HUES64 (cell line): Measurements from ENCODE around the gene COL5A1.

Experiments used
- H3K27ac ChIP-seq: 2 replicates; pipeline ENCODE4 v1.7.0; 2013; ENCODE audit warnings: low read depth, low read length, inconsistent platforms
- H3K27me3 ChIP-seq: 2 replicates; pipeline ENCODE4 v1.6.1; 2013; ENCODE audit warnings: mild to moderate bottlenecking, low read length; ENCODE audit not compliant: insufficient read depth
- H3K36me3 ChIP-seq: 2 replicates; pipeline ENCODE4 v1.6.1; 2013; ENCODE audit warnings: mild to moderate bottlenecking, low read length; ENCODE audit not compliant: insufficient read depth
- H3K4me1 ChIP-seq: 2 replicates; pipeline ENCODE4 v1.6.1; 2013; ENCODE audit warnings: mild to moderate bottlenecking, low read length, moderate library complexity; ENCODE audit not compliant: insufficient read depth
- H3K4me3 ChIP-seq: 2 replicates; pipeline ENCODE4 v1.5.1; 2013; ENCODE audit warnings: mild to moderate bottlenecking, low read length, moderate library complexity
- H3K9ac ChIP-seq: 2 replicates; pipeline ENCODE4 v1.6.1; 2013; ENCODE audit warnings: mild to moderate bottlenecking, low read depth, low read length
- H3K9me3 ChIP-seq: 2 replicates; pipeline ENCODE4 v1.6.1; 2013; ENCODE audit warnings: low read depth, low read length; ENCODE audit not compliant: insufficient read depth
- WGBS: fragments of 150-250, 120-280 bp; methylation state at CpG from one replicate; pipeline ENCODE4 v1.1.7; 2013; ENCODE audit warnings: missing lambda C conversion rate; 5-methylcytosine and 5-hydroxymethylcytosine counted together

Gene COL5A1

GRCh38 chr9:134620751-134621557, 20.6 kb upstream of the COL5A1 start:
- Histone ChIP-seq H3K27me3 (no peaks in the 10 kb centered on the region; the same call in 1 of the 2 replicates), H3K4me1 (peaks cover 12% of the 10 kb centered on the region), H3K27ac (no peak overlapping the region), H3K36me3 (no peaks in the 10 kb centered on the region), H3K9me3 (no peaks in the 10 kb centered on the region), H3K9ac (no peak overlapping the region), H3K4me3 (no peak overlapping the region)
- WGBS: 90% methylated on average over 21 of the region's 21 CpGs

GRCh38 chr9:134621558-134622110, 20.0 kb upstream of the COL5A1 start:
- Histone ChIP-seq H3K9ac (no peak overlapping the region), H3K9me3 (no peaks in the 10 kb centered on the region), H3K27me3 (no peaks in the 10 kb centered on the region; the same call in 1 of the 2 replicates), H3K36me3 (no peaks in the 10 kb centered on the region), H3K27ac (no peak overlapping the region), H3K4me1 (peaks cover 17% of the 10 kb centered on the region), H3K4me3 (no peak overlapping the region)
- WGBS: 93% methylated on average over 12 of the region's 12 CpGs

DNA sequence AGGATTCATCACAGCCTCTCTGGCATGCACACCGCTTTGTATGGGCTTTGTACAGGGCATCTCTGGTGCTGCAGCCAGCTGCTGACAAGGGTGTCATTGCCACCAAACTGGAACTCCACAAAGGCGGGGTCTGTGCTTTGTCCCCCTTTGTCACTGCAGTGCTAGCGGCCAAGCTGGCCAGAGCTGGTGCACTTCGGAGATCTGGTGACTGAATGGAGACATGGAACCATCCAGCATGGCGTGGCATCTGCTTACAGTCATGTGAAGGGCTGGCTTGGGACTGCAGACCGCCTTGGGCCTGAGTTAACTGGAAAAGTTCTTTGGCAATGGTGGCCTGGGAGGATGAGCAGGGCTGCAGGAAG, 18.7 kb upstream of the COL5A1 start:
- no peak overlapping the region for H3K4me3 ChIP-seq
- H3K27me3 ChIP-seq: no peaks in the 10 kb centered on the region; the same call in 1 of the 2 replicates
- H3K36me3 ChIP-seq: no peaks in the 10 kb centered on the region
- no peak overlapping the region for H3K27ac ChIP-seq
- H3K9ac ChIP-seq: no peak overlapping the region
- 90% methylated on average over 6 of the region's 6 CpGs for WGBS
- no peaks in the 10 kb centered on the region for H3K9me3 ChIP-seq
- peaks cover 17% of the 10 kb centered on the region for H3K4me1 ChIP-seq

- H3K27ac ChIP-seq: no peak overlapping the region
- no peaks in the 10 kb centered on the region for H3K36me3 ChIP-seq
- WGBS: 93% methylated on average over 29 of the region's 29 CpGs
- H3K4me3 ChIP-seq: no peak overlapping the region
- no peaks in the 10 kb centered on the region for H3K9me3 ChIP-seq
- H3K27me3 ChIP-seq: no peaks in the 10 kb centered on the region
- H3K4me1 ChIP-seq: peaks cover 17% of the 10 kb centered on the region
- no peak overlapping the region for H3K9ac ChIP-seq
Measured at GRCh38 chr9:134623258-134624066, 18.1 kb upstream of the COL5A1 start.

DNA sequence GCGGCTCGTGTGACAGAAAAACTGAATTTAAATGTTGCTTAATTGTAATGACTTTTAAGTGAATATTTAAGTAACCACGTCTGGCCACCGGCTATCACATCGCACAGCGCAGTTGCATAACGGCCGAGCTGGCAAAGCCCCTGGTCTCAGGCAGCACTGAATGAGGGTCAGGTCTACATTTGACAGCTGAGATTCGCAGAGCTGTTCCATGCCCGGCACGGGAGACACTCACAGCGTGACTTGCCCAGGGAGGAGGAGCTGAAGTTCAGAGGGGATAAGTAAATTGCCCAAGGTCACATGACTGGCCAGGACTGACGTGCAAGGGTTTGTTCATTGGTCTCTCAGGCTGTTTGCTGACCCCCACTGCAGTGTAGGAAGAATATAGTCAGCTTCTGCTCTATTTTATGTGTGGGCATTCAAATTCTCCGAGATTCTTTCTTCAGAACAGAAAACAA, 17.4 kb upstream of the COL5A1 start:
- Histone ChIP-seq H3K27me3 (no peaks in the 10 kb centered on the region), H3K4me1 (peaks cover 17% of the 10 kb centered on the region), H3K9ac (no peak overlapping the region), H3K9me3 (no peaks in the 10 kb centered on the region), H3K27ac (no peak overlapping the region), H3K4me3 (no peak overlapping the region), H3K36me3 (no peaks in the 10 kb centered on the region)
- WGBS: 86% methylated on average over 14 of the region's 14 CpGs

- Histone ChIP-seq H3K27me3 (no peaks in the 10 kb centered on the region), H3K36me3 (no peaks in the 10 kb centered on the region), H3K9ac (no peak overlapping the region), H3K4me3 (no peak overlapping the region), H3K4me1 (peaks cover 17% of the 10 kb centered on the region), H3K27ac (no peak overlapping the region), H3K9me3 (no peaks in the 10 kb centered on the region)
- WGBS: 87% methylated on average over 7 of the region's 7 CpGs
Measured at GRCh38 chr9:134624621-134625181, 16.9 kb upstream of the COL5A1 start.

DNA sequence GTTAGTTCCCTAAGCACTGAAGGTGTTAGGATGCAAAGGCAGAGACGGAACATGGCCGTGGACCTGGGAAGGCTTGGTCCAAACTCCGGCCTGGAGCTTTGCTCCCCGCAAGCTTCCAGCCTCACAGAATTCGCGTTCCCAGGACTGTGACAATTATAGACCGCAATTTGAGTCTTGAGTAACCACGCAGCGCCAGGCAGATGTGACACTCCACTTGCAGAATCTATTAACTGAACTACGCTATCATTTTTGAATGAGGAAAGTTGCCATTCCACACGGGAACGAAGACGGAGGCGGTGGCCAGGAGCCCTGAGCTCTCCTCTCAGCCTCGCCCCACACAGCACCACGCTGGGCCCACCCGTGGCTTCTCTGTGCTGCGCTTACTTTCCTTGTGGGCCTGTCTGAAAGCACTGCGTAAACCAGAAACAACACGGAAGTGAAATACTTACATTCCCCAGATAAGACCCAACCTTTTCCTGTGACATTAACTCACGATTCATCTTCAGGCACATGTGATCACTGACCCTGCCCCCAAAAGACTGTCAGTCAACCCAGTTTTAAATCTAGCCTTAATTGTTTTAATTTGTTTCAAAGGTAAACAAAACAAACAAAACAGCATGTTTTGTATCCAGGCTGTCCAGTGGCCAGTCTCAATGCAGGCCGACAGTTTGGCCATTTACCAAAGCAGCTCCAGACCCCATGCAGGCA, 16.1 kb upstream of the COL5A1 start:
- H3K9ac ChIP-seq: no peak overlapping the region
- H3K9me3 ChIP-seq: no peaks in the 10 kb centered on the region
- no peaks in the 10 kb centered on the region for H3K27me3 ChIP-seq
- no peak overlapping the region for H3K4me3 ChIP-seq
- no peak overlapping the region for H3K27ac ChIP-seq
- 82% methylated on average over 22 of the region's 22 CpGs for WGBS
- H3K4me1 ChIP-seq: peaks cover 17% of the 10 kb centered on the region
- H3K36me3 ChIP-seq: no peaks in the 10 kb centered on the region

DNA sequence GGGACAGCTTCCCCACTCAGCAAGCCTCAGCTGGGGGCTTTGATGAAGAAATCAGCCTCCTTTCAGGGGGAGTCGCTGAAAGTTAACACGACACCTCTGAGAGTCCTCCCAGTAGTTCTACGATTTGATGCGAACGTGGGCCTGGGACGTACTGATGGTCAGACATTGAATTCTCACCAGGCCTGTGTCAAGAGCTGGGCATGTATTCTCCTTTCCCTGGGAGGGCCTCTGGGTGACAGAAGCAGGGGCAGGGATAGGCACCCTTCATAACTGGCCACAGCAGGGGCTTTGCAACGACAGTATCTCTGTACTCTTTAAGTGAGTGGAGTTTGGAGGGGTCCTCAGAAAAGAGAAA, 15.6 kb upstream of the COL5A1 start:
- no peak overlapping the region for H3K27ac ChIP-seq
- H3K36me3 ChIP-seq: no peaks in the 10 kb centered on the region
- H3K4me3 ChIP-seq: no peak overlapping the region
- peaks cover 17% of the 10 kb centered on the region for H3K4me1 ChIP-seq
- H3K27me3 ChIP-seq: no peaks in the 10 kb centered on the region
- no peaks in the 10 kb centered on the region for H3K9me3 ChIP-seq
- H3K9ac ChIP-seq: no peak overlapping the region
- WGBS: 57% methylated on average over 7 of the region's 7 CpGs

GRCh38 chr9:134626571-134627416, 14.8 kb upstream of the COL5A1 start:
- 73% methylated on average over 19 of the region's 19 CpGs for WGBS
- H3K27ac ChIP-seq: no peak overlapping the region
- no peak overlapping the region for H3K9ac ChIP-seq

More at GRCh38 chr9:134626571-134627416, 14.8 kb upstream of the COL5A1 start:
- Histone ChIP-seq H3K4me1 (peaks cover 17% of the 10 kb centered on the region), H3K4me3 (no peak overlapping the region), H3K9me3 (no peaks in the 10 kb centered on the region), H3K27me3 (no peaks in the 10 kb centered on the region), H3K36me3 (no peaks in the 10 kb centered on the region)
